GM19238 (cell line): ENCODE results near the gene CFAP410.
"Not testable (repeated sequence)": the region's sequence is repeated elsewhere in the genome, so short reads cannot be mapped to it uniquely, and the experiment has no call there.

Experiments
- DNase-seq: peaks from one replicate; pipeline ENCODE4 v3.0.0; 2011; ENCODE audit warnings: low spot score; ENCODE audit not compliant: insufficient read length

Gene CFAP410

GRCh38 chr21:44351535-44352252, 12.5 kb upstream of the CFAP410 start:
- no peak for DNase-seq

GRCh38 chr21:44350773-44351481, 11.7 kb upstream of the CFAP410 start:
- DNase-seq, result no peak

GRCh38 chr21:44349847-44350772, 10.9 kb upstream of the CFAP410 start:
- DNase-seq, result no peak

- DNase-seq, result no peak
These were observed 10.2 kb upstream of the CFAP410 start for GRCh38 chr21:44349416-44349846.

DNA sequence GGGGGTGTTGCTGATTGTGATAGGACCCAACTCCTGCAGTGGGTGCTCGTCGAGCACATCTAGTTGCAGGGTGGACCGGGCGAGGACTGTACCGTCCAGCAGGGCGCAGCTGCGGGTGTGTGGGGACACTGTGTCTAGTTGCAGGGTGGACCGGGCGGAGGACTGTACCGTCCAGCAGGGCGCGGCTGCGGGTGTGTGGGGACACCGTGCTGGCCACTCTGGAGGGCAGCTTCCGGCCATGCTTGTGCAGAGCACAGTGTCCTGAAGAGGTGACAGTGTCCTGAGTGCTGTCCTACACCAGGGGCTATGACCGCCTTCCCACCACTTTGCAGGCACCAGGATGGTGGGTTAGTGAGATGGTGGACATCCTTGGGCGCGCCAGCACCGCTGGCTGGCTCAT, 9.7 kb upstream of the CFAP410 start:
- no peak for DNase-seq

DNA sequence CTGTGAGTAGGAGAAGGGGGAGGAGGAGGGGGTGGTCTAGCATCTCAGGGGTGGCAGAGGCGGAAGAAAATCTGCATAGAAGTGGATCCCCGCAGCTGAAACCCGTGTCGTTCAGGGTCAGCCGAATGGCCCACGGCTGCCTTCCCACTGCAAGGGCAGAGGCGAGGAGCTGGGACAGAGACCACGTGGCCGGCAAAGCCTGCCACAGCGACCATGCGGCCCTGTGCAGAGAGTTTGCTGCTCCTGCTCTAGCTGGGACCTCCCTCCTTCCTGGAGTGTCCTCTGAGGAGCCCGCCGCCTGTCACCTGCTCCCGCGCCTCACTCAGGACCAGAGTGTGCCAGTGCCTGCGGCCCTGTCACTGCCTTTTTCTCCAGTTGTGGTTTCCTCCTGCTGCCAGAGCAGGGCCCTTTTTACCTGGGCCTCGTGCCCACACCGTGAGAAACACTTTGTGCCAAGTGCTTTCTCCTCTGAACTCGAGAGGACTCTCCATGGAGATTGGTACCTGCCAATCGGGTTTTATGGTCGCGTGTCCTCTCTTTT, 8.8 kb upstream of the CFAP410 start:
- DNase-seq, result no peak

- no peak for DNase-seq
These were observed 6.3 kb upstream of the CFAP410 start for GRCh38 chr21:44345495-44345894.

GRCh38 chr21:44344541-44345183, 5.5 kb upstream of the CFAP410 start:
- DNase-seq, result no peak

GRCh38 chr21:44342981-44343380, 3.8 kb upstream of the CFAP410 start:
- DNase-seq, result not testable (repeated sequence)

DNA sequence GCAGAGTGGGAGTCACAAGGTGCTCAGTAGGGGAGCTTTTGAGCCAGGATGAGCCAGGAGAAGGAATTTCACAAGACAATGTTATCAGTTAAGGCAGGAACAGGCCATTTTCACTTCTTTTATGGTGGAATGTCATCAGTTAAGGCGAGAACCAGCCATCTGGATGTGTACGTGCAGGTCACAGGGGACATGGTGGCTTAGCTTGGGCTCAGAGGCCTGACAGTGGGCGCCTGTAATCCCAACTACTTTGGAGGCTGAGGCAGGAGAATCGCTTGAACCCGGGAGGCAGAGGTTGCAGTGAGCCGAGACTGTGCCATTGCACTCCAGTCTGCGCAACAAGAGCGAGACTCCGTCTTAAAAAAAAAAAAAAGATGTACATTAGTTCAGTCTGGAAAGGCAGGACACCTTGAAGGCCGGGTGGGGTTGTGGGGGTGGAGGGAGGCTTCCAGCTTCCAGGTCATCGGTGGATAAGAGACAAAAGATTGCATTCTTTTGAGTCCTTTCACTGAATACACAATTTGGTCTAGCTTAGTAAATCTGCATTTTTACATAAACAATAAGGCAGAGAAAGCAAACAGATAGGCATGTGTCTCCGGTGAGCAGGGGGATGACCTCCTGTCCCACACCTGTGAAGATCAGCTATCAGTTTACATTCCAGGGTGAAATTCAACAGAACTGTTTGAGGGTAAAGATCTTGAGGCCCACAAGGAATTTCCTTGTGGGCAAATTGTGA, 2.7 kb upstream of the CFAP410 start:
- not testable (repeated sequence) for DNase-seq

- DNase-seq, result peak; percentile 55
These were observed 972 bp downstream of the CFAP410 start for GRCh38 chr21:44337941-44338895.

DNA sequence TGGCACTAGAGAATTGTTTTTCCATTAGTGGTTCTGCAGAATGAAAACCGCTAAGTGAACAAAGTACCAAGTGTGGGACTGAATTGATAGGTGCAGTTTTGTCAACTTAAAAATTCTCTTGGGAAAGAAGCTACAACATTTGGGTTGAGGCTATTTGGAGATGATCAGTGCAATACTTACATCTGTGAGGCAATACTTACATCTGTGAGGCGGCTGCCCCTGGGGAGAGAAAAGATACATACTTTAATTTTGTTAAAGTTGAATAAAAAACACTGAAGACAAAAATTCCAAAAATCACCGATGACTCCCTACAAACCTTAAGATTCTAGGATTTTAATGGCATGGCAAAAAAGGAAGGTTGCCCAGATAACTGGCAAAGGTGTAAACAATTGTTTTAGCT, 1.7 kb downstream of the CFAP410 start:
- DNase-seq, result no peak

GRCh38 chr21:44335266-44336059, 3.7 kb downstream of the CFAP410 start:
- DNase-seq, result no peak

GRCh38 chr21:44334329-44335030, 4.7 kb downstream of the CFAP410 start:
- no peak for DNase-seq

- DNase-seq, result no peak
These were observed 5.5 kb downstream of the CFAP410 start for GRCh38 chr21:44333509-44334328.

GRCh38 chr21:44332965-44333364, 6.2 kb downstream of the CFAP410 start:
- DNase-seq, result no peak

- DNase-seq, result no peak
These were observed 6.8 kb downstream of the CFAP410 start for GRCh38 chr21:44332383-44332782.
